ENCODE data around the gene SART1.

The SART1 gene

DNA sequence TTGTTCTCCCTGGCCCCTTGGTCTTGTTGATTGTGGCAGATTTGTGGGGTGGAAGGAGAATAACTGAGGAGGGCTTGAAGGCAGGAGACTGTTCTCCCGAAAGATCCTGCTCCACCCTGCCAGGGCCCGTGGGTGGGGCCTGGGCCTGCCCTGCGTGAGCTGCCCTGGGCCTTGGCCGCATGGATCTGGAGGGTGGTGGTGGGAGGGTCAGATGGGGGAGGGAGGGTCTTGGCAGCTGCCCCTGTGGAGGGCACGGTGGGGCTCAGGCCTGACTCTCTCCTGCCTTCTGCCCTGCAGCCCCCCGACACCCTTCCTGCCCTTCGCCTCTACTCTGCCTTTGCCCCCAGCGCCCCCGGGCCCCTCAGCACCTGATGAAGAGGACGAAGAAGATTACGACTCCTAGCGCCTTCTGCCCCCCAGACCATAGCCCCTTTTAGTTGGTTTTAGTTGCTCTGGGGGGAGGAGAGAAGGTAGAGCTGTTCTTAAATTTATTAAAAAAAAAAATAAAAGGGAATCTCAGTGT is 40.4 kb upstream of the SART1 start:
- Histone ChIP-seq H3K4me3 (no peak overlapping the region), H3K9me3 (no peaks in the 10 kb centered on the region), H3K27me3 (ENCODE audit: low read depth) (no peaks in the 10 kb centered on the region), H3K4me1 (peaks cover 3% of the 10 kb centered on the region), H3K36me3 (replicated peaks) (peaks cover 15% of the 10 kb centered on the region)
- in situ Hi-C loops (cut with MboI; ENCODE audit: low sequenced_read_pairs) = no loop called here
- no peak for DNase-seq (ENCODE audit: low spot score in 2 of 2)

DNA sequence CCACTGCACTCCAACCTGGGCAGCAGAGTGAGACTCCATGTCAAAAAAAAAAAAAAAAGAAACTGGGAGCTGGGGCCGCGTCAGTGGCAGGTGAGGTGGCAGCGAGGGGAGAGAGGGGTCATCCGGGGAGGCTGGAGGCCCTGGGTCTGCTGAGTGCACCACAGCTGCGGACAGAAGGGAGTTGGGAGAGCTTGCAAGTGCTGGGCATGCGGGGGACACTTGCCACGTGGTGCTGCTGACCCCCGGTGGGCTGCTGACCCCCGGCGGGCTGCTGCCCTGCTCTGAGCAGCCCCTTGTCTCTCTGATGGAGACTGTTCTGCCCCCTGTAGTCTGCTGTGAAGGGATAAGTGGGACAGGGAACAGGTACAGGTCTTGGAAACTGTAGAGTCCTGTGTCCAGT is 39.7 kb upstream of the SART1 start:
- no peak for DNase-seq (ENCODE audit: low spot score in 2 of 2)
- Histone ChIP-seq H3K4me3 (no peak overlapping the region), H3K4me1 (peaks cover 3% of the 10 kb centered on the region), H3K36me3 (replicated peaks) (peaks cover 15% of the 10 kb centered on the region), H3K9me3 (no peaks in the 10 kb centered on the region), H3K27me3 (ENCODE audit: low read depth) (no peaks in the 10 kb centered on the region)
- in situ Hi-C loops (cut with MboI; ENCODE audit: low sequenced_read_pairs) = no loop called here

DNA sequence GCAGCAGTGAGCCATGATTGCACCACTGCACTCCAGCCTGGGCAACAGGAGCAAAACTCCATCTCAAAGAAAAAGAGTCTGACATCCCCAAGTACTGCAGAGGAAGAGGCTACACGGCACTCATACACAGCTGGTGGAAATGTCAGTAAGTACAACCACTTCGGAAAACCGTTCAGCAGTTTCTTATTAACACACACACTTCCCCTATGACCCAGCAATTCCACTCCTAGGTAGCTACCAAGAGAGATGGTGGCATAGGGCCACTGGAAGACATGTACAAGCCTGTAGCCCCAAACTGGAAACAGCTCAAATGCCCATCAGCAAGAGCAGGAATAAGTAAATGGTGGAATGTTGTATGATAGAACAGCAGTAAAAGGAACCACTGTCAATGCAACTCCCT is 39.0 kb upstream of the SART1 start:
- Histone ChIP-seq H3K4me1 (peaks cover 3% of the 10 kb centered on the region), H3K9me3 (no peaks in the 10 kb centered on the region), H3K36me3 (replicated peaks) (peaks cover 13% of the 10 kb centered on the region), H3K4me3 (no peak overlapping the region), H3K27me3 (ENCODE audit: low read depth) (no peaks in the 10 kb centered on the region)
- DNase-seq (ENCODE audit: low spot score in 2 of 2) = no peak
- in situ Hi-C loops (cut with MboI; ENCODE audit: low sequenced_read_pairs) = no loop called here

DNA sequence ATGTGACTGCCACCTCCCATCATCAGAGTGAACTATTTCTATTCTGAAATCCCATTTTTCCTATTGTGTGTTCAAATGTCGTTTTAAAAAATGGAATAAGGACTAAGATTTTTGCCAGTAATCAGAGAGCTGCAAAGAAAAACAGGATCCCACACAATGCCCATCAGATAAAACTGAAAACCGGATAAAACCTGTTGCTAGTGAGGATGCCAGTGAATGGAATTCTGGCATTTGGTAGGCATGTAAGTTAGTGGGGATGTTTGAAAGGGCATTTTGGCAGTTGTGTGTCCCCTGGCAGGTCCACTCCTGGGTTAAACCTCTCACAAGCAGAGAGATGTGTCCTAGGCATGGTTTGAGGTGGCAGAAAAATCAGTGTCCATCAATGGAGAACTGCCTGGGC is 36.1 kb upstream of the SART1 start:
- DNase-seq (ENCODE audit: low spot score in 2 of 2) = no peak
- peaks cover 8% of the 10 kb centered on the region; the same call in 1 of the 2 replicates for H3K36me3 ChIP-seq (replicated peaks)
- no peaks in the 10 kb centered on the region for H3K9me3 ChIP-seq
- H3K27me3 ChIP-seq (ENCODE audit: low read depth) = no peaks in the 10 kb centered on the region
- in situ Hi-C loops (cut with MboI; ENCODE audit: low sequenced_read_pairs) = no loop called here
- no peaks in the 10 kb centered on the region for H3K4me1 ChIP-seq
- H3K4me3 ChIP-seq = no peak overlapping the region

DNA sequence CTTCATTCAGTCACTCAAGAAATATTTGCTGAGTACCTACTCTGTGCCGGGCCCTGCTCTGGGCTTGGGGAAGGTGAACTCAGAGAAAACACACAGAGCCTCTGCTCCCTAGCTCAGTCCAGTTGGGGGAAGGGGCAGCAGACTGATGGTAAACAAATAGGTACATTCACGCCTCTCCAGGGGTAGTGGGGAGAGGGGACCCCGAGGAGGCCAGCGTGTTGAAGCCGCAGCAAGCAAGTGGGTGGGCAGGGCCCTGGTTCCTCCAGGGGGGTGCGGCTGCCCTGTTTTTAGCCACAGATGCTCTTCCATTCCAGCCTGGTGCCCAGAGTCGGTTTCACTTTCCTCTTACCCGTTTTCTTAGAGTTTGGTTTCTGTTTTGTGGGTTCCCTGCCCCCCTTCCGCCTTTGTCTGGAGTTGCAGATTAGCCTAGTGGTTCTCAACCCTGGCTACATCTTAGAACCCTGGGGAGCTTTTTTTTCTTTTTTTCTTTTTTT is 33.6 kb upstream of the SART1 start:
- H3K9me3 ChIP-seq = no peaks in the 10 kb centered on the region
- peaks cover under 1% of the 10 kb centered on the region; the same call in 1 of the 2 replicates for H3K36me3 ChIP-seq (replicated peaks)
- in situ Hi-C loops (cut with MboI; ENCODE audit: low sequenced_read_pairs) = no loop called here
- DNase-seq (ENCODE audit: low spot score in 2 of 2) = no peak
- H3K4me1 ChIP-seq = no peaks in the 10 kb centered on the region
- no peak overlapping the region for H3K4me3 ChIP-seq
- no peaks in the 10 kb centered on the region for H3K27me3 ChIP-seq (ENCODE audit: low read depth)

DNA sequence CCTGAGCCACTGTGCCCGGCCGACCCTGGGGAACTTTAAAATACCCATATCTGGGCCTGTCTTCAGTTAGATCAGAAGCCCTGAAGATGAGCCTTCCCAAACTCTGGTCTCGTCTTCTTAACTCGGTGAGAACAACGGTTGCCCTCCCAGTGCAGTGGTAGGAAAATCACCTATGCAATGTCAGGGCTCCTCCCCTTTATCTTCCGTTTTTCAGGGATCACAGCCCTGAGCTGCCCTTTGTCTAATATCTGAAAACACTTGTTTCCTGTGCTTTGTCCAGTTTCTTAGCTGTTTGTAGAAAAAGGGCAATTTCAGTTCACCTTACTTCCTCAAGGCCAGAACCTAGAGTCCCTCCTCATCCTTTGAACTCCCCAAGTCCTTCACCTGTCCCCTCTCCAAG is 32.9 kb upstream of the SART1 start:
- H3K36me3 ChIP-seq (replicated peaks) = no peaks in the 10 kb centered on the region
- no peaks in the 10 kb centered on the region for H3K27me3 ChIP-seq (ENCODE audit: low read depth)
- in situ Hi-C loops (cut with MboI; ENCODE audit: low sequenced_read_pairs) = no loop called here
- no peak for DNase-seq (ENCODE audit: low spot score in 2 of 2)
- no peaks in the 10 kb centered on the region for H3K4me1 ChIP-seq
- H3K9me3 ChIP-seq = no peaks in the 10 kb centered on the region
- H3K4me3 ChIP-seq = no peak overlapping the region

DNA sequence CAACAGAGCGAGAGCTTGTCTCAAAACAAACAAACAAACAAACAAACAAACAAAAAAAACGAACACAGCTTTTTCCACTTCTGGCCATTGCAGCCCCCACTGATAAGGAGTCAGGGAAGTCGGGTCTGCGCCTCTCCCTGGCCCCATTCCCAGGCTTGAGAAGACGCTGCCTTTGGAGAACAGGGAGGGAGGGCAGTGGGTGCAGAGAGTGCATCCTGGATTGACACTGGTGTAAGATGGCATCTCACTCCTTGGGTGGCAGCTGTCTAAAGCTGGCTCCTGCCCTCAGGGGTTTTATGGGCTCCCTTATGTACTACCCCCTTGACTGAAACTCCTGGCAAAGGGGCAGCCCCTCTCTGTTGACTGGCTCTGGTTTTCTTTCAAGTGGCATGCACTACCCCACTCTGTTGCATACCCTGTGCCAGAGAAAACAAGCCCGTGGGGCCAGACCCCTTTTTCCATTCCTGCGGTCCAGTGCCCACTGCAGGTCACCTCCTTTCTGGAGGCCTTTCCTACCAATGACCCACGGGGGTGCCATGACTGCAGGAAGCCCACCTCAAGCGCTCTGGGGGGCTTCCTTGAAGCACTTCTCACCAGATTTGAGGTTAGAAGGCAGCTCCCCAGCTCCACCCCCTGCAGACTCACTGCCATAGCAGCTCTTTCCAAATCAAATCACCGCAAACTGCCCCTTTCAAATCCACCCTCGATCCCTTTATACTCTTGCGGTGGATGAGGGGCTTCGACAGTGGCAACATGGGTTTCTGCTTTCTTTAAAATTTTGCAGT is 29.6 kb upstream of the SART1 start:
- Histone ChIP-seq H3K27me3 (ENCODE audit: low read depth) (no peaks in the 10 kb centered on the region), H3K36me3 (replicated peaks) (no peaks in the 10 kb centered on the region), H3K4me1 (no peaks in the 10 kb centered on the region; the same call in 1 of the 2 replicates), H3K4me3 (no peak overlapping the region), H3K9me3 (no peaks in the 10 kb centered on the region)
- no peak for DNase-seq (ENCODE audit: low spot score in 2 of 2)
- in situ Hi-C loops (cut with MboI; ENCODE audit: low sequenced_read_pairs) = no loop called here

DNA sequence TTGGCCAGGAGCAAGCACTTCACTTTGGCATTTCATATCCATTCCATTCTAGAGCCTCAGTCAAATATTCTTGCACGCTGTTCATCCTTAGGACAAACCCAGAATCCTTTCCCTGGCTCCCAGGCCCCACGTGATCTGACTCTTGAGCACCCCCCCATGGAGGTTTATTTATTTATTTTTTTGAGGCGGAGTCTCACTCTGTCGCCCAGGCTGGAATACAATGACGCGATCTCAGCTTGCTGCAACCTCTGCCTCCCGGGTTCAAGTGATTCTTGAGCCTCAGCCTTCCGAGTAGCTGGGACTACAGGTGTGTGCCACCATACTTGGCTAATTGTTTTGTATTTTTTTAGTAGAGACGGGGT is 29.0 kb upstream of the SART1 start:
- DNase-seq (ENCODE audit: low spot score in 2 of 2) = peak in 1 of 2 experiments; percentile 59
- no peaks in the 10 kb centered on the region for H3K36me3 ChIP-seq (replicated peaks)
- in situ Hi-C loops (cut with MboI; ENCODE audit: low sequenced_read_pairs) = no loop called here
- H3K9me3 ChIP-seq = no peaks in the 10 kb centered on the region
- no peaks in the 10 kb centered on the region for H3K27me3 ChIP-seq (ENCODE audit: low read depth)
- no peaks in the 10 kb centered on the region; the same call in 1 of the 2 replicates for H3K4me1 ChIP-seq
- H3K4me3 ChIP-seq = no peak overlapping the region

DNA sequence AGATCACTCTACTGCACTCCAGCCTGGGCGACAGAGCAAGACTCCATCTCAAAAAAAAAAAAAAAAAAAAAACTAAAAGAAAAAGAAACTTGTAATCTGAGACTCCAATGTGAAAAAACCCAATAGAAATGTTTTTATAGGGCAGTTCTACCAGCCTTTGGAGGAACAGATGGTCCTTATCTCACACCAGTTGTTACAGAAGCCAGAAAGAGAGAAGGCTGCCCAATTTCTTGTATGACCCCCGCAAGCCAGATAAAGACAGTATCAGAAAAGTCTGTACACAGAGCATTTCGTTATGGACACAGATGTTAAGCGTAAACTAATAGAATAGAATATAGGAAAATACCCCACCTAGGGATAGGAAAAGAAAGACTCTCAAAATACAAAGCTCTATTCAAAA is 27.5 kb upstream of the SART1 start:
- H3K36me3 ChIP-seq (replicated peaks) = no peaks in the 10 kb centered on the region
- no peak overlapping the region for H3K4me3 ChIP-seq
- no peaks in the 10 kb centered on the region for H3K9me3 ChIP-seq
- no peaks in the 10 kb centered on the region; the same call in 1 of the 2 replicates for H3K4me1 ChIP-seq
- DNase-seq (ENCODE audit: low spot score in 2 of 2) = no peak
- no peaks in the 10 kb centered on the region for H3K27me3 ChIP-seq (ENCODE audit: low read depth)
- in situ Hi-C loops (cut with MboI; ENCODE audit: low sequenced_read_pairs) = no loop called here

DNA sequence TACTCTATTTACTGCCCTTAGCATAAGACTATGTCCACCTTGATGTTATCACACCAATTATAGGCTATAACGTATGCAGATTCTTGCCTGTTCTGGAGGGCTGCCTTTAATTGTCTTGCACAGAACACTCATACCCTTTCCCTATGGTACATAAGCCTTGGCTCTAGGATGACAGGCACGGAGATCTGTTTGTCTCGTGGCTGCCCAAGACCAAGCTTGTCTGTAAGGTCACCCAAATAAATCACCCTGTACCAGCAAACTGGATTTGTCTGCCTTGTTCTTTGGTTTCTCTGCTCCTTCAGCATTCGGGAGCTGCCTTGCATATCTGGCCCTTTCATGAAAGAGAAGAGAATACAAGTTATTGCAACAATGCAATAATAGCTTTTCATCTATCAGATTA is 23.8 kb upstream of the SART1 start:
- H3K4me3 ChIP-seq = no peak overlapping the region
- in situ Hi-C loops (cut with MboI; ENCODE audit: low sequenced_read_pairs) = no loop called here
- H3K4me1 ChIP-seq = no peaks in the 10 kb centered on the region; the same call in 1 of the 2 replicates
- no peaks in the 10 kb centered on the region for H3K36me3 ChIP-seq (replicated peaks)
- no peaks in the 10 kb centered on the region for H3K9me3 ChIP-seq
- DNase-seq (ENCODE audit: low spot score in 2 of 2) = no peak
- H3K27me3 ChIP-seq (ENCODE audit: low read depth) = no peaks in the 10 kb centered on the region

DNA sequence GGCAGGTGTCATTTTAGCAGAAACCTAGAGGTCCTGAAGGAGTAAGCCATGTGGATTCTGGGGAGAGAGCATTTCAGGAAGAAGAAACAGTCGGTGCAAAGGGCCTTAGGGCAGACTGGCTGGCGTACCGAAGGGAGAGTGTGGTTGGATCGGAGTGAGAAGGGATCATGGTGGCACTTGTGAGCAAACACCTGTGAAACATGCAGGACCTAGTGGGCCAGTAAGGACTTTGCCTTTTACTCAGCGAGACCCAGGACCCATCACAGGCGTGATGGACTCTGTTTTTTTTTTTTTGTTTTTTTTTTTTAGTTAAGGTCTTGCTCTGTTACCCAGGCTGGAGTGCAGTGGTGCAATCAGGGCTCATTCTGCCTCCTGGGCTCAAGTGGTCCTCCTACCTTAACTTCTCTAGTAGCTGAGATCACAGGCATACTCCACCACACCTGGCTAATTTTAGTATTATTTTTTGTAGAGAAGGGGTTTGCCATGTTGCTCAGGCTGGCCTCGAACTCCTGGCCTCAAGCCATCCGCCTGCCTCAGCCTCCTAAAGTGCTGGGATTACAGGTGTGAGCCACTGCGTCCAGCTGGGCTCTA is 19.7 kb upstream of the SART1 start:
- H3K4me3 ChIP-seq = no peak overlapping the region
- no peaks in the 10 kb centered on the region for H3K36me3 ChIP-seq (replicated peaks)
- H3K27me3 ChIP-seq (ENCODE audit: low read depth) = no peaks in the 10 kb centered on the region
- in situ Hi-C loops (cut with MboI; ENCODE audit: low sequenced_read_pairs) = no loop called here
- H3K4me1 ChIP-seq = no peaks in the 10 kb centered on the region; the same call in 1 of the 2 replicates
- no peak for DNase-seq (ENCODE audit: low spot score in 2 of 2)
- H3K9me3 ChIP-seq = no peaks in the 10 kb centered on the region

DNA sequence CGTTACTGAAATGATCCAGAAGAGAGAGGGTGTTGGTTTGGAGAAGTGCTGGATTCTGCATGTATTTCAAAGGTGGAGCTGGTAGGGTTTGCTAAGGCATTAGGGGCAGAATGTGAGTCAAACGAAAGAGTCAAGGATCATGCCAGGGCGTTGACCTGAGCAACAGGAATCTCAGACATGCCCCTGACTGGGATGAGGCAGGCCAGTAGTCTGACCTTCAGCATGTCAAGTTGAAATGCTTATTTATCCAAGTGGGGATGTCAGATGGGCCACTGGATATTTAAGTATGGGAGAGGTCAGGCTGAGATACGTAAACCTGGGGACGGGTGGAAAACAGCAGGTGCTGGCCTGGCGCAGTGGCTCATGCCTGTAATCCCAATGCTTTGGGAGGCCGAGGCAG is 19.0 kb upstream of the SART1 start:
- Histone ChIP-seq H3K27me3 (ENCODE audit: low read depth) (no peaks in the 10 kb centered on the region), H3K4me1 (no peaks in the 10 kb centered on the region), H3K4me3 (no peak overlapping the region), H3K36me3 (replicated peaks) (no peaks in the 10 kb centered on the region), H3K9me3 (no peaks in the 10 kb centered on the region)
- in situ Hi-C loops (cut with MboI; ENCODE audit: low sequenced_read_pairs) = no loop called here
- no peak for DNase-seq (ENCODE audit: low spot score in 2 of 2)

DNA sequence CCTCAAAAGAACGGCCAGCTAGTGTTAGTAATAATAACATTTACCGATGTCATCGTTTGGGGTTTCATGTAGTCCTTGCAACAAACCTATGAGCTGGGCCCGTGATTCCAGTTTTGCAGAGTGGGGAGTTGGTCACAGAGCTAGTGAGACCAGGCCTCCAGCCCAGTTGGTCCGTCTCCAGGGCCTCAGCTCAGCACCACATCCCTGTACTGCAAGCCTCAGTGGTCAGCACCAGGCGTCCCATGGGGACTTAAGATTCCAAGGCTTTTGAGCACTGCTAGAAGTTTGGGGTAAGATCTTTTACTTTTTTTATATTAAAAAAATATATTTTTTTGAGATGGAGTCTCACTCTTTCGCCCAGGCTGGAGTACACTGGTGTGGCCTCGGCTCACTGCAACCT is 17.3 kb upstream of the SART1 start:
- Histone ChIP-seq H3K36me3 (replicated peaks) (no peaks in the 10 kb centered on the region), H3K9me3 (no peaks in the 10 kb centered on the region), H3K27me3 (ENCODE audit: low read depth) (no peaks in the 10 kb centered on the region), H3K4me3 (no peak overlapping the region), H3K4me1 (no peaks in the 10 kb centered on the region)
- in situ Hi-C loops (cut with MboI; ENCODE audit: low sequenced_read_pairs) = no loop called here
- no peak for DNase-seq (ENCODE audit: low spot score in 2 of 2)

DNA sequence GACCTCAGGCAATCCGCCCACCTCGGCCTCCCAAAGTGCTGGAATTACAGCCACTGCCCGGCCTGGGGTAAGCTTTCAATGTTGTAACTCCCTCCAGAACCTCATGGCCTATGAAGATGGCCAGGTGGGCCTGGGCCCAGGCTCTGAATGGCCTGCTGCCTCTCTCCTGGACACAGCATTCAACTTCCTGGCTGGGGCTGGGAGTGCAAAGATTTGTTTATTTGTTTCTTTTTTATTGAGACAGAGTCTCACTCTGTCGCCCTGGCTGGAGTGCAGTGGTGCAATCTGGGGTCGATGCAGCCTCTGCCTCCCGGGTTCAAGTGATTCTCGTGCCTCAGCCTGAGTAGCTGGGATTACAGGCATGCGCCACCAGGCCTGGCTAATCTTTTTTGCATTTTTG is 16.8 kb upstream of the SART1 start:
- no peaks in the 10 kb centered on the region for H3K9me3 ChIP-seq
- H3K4me3 ChIP-seq = no peak overlapping the region
- no peaks in the 10 kb centered on the region for H3K4me1 ChIP-seq
- in situ Hi-C loops (cut with MboI; ENCODE audit: low sequenced_read_pairs) = no loop called here
- no peaks in the 10 kb centered on the region for H3K27me3 ChIP-seq (ENCODE audit: low read depth)
- no peak for DNase-seq (ENCODE audit: low spot score in 2 of 2)
- no peaks in the 10 kb centered on the region for H3K36me3 ChIP-seq (replicated peaks)

Measured in HAP-1 (cell line).